K562 (cell line): ENCODE results near the gene P2RX1. TPM values are rescaled to one million over a fixed set of nuclear protein-coding genes. Genes with fewer than 3 reads are reported as not detected.

Experiments used
- NFIX ChIP-seq: fragments of 250-450 bp; sonication (Bioruptor Pico); IDR thresholded peaks from 2 replicates; pipeline ENCODE4 v1.4.0; 2020; ENCODE audit warnings: low read depth, mild to moderate bottlenecking, moderate library complexity
- NR3C1 ChIP-seq: sonication (generic); formaldehyde crosslinking; IDR thresholded peaks from 2 replicates; pipeline ENCODE4 v1.8.1; 2022; ENCODE audit warnings: missing genetic modification reagents
- NRF1 ChIP-seq, 2 experiments: fragments of 450-650 bp; IDR thresholded peaks in 1 of 2; conservative IDR thresholded peaks in 1 of 2; 2 replicates each; pipeline ENCODE4 v1.6.1; 2014; ENCODE audit warnings: mild to moderate bottlenecking in 2 of 2
- PHB ChIP-seq: fragments of 250-450 bp; sonication (Bioruptor Pico); IDR thresholded peaks from 2 replicates; pipeline ENCODE4 v1.5.0; 2021
- POU5F1 ChIP-seq: fragments of 150-350 bp; IDR thresholded peaks from 2 replicates; pipeline ENCODE4 v1.6.1; 2014; ENCODE audit warnings: borderline replicate concordance, low read length, low read depth, mild to moderate bottlenecking; ENCODE audit not compliant: partially characterized antibody
- SAFB ChIP-seq: fragments of 200-400 bp; formaldehyde crosslinking; IDR thresholded peaks from 2 replicates; pipeline ENCODE4 v1.6.1; 2017; ENCODE audit warnings: low read depth, low read length, borderline replicate concordance
- SAP30 ChIP-seq: fragments of 200-600 bp; sonication (generic); IDR thresholded peaks from 2 replicates; pipeline ENCODE4 v1.6.1; 2012; ENCODE audit warnings: borderline replicate concordance, low read depth, mild to moderate bottlenecking, moderate library complexity, low read length, control low read depth, inconsistent platforms; ENCODE audit not compliant: insufficient read depth, poor library complexity, severe bottlenecking
- ZNF146 ChIP-seq: IDR thresholded peaks from one replicate; pipeline ENCODE4 v1.6.1; 2018; ENCODE audit warnings: missing compliant biosample characterization; ENCODE audit not compliant: unreplicated experiment
- polyA plus RNA-seq, 8 experiments: library from polyadenylated mRNA; depleted of rRNA in 4 of 8; stranded (reverse) in 5 of 8; unstranded in 3 of 8; fragments of >200 nt; fragmentation: Nextera tagmentation in 2 of 8; fragmentation: Illumina TruSeq in 1 of 8; extraction: Ambion mirVana in 2 of 8; extraction: Trizol in 1 of 8; gene quantifications; 2 replicates each; pipeline versions ENCODE4 v1.2.1 to v1.2.3, GENCODE V29; 2011 to 2014; ENCODE audit warnings: inconsistent platforms in 1 of 8, missing spikeins in 1 of 8
- total RNA-seq, 7 experiments: library from RNA; depleted of rRNA in 6 of 7; stranded (reverse); fragments of >200 nt in 6 of 7; fragmentation: Illumina TruSeq in 2 of 7; extraction: Trizol in 2 of 7; gene quantifications; 2 replicates each; pipeline versions ENCODE4 v1.2.1 to v1.2.3, GENCODE V29; 2011 to 2021; ENCODE audit warnings: low replicate concordance in 1 of 7
- TF ChIP-seq, protein P1 (sequence below): fragments of 250-450 bp; sonication (Bioruptor Pico); IDR thresholded peaks from 2 replicates; pipeline ENCODE4 v1.4.0; 2020; ENCODE audit warnings: mild to moderate bottlenecking
- TF ChIP-seq, protein P2 (sequence below): sonication (generic); formaldehyde crosslinking; IDR thresholded peaks from 2 replicates; pipeline ENCODE4 v1.4.0; 2020; ENCODE audit warnings: mild to moderate bottlenecking, missing genetic modification reagents
- TF ChIP-seq, protein P3 (sequence below): IDR thresholded peaks from 2 replicates; pipeline ENCODE4 v1.6.1; 2011; ENCODE audit warnings: borderline replicate concordance, low read depth, mild to moderate bottlenecking, moderate library complexity, low read length; ENCODE audit not compliant: insufficient read depth, poor library complexity, severe bottlenecking

P2RX1 gene
- total and polyA plus RNA-seq, 9 of the 15 experiments (the other 6 are each of a cell fraction or from before 2014, with no cell fraction given), result 0.27 to 20.3 (median 10.3) TPM

DNA sequence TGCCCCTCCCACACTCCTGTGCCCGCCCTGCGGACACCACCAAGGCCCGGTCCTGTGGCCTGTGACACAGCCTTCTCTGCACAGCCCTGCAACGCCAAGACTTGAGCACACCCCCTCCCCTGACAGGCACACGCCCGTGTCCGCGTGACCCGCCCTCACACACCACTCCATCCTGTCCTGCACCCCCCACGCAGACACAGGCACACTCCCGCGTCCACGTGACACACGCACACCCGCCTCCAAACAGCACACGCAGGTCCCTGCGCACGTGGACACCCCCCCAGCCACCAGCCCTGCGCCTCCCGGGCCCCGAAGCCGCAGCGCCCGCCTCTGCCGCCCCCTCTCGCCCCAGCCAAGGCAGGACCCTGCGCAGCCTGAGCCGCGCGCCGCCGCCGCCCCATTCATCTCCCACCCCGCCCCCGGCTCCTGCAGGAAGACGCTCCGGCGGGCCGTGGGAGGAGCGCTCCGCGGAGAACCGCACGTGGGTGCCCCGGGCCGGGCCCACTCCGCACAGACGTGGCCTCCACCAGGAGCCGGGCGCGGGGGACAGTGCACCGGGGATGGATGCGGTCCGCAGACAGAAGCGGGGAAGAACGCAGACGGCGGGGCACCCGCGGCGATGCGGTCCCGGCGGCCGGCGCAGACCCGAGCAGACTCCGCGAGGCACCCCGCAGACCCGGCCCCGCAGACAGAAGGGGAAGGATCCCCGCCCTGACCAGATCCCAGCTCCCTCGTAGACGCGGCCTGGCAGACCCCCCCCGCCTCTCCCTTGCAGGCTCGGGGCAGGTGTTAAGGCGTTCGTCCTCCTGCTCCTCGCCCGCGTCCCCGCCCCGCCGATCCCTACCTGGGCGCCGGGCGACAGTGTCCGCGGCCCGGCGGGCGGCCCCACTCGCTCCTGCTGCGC is 23.9 kb downstream of the P2RX1 start (continued):
- TF ChIP-seq, protein P1, sequence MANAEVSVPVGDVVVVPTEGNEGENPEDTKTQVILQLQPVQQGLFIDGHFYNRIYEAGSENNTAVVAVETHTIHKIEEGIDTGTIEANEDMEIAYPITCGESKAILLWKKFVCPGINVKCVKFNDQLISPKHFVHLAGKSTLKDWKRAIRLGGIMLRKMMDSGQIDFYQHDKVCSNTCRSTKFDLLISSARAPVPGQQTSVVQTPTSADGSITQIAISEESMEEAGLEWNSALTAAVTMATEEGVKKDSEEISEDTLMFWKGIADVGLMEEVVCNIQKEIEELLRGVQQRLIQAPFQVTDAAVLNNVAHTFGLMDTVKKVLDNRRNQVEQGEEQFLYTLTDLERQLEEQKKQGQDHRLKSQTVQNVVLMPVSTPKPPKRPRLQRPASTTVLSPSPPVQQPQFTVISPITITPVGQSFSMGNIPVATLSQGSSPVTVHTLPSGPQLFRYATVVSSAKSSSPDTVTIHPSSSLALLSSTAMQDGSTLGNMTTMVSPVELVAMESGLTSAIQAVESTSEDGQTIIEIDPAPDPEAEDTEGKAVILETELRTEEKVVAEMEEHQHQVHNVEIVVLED (CRISPR knock-in tag), result peak; percentile 15; the same call in 1 of the 2 replicates
- TF ChIP-seq POU5F1 (no peak), NR3C1 (CRISPR knock-in tag) (no peak), NRF1 (conservative IDR thresholded peaks at IDR 0.05 in 1 of 2, IDR thresholded peaks at IDR 0.05 in 1 of 2) (peak; percentile 81 to 83), NFIX (CRISPR knock-in tag) (no peak), ZNF146 (CRISPR knock-in tag) (no peak), PHB (no peak), SAFB (peak; percentile 47; the same call in 1 of the 2 replicates), SAP30 (peak; percentile 54)
- TF ChIP-seq, protein P2, sequence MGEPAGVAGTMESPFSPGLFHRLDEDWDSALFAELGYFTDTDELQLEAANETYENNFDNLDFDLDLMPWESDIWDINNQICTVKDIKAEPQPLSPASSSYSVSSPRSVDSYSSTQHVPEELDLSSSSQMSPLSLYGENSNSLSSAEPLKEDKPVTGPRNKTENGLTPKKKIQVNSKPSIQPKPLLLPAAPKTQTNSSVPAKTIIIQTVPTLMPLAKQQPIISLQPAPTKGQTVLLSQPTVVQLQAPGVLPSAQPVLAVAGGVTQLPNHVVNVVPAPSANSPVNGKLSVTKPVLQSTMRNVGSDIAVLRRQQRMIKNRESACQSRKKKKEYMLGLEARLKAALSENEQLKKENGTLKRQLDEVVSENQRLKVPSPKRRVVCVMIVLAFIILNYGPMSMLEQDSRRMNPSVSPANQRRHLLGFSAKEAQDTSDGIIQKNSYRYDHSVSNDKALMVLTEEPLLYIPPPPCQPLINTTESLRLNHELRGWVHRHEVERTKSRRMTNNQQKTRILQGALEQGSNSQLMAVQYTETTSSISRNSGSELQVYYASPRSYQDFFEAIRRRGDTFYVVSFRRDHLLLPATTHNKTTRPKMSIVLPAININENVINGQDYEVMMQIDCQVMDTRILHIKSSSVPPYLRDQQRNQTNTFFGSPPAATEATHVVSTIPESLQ (CRISPR knock-in tag), result no peak
- TF ChIP-seq, protein P3, sequence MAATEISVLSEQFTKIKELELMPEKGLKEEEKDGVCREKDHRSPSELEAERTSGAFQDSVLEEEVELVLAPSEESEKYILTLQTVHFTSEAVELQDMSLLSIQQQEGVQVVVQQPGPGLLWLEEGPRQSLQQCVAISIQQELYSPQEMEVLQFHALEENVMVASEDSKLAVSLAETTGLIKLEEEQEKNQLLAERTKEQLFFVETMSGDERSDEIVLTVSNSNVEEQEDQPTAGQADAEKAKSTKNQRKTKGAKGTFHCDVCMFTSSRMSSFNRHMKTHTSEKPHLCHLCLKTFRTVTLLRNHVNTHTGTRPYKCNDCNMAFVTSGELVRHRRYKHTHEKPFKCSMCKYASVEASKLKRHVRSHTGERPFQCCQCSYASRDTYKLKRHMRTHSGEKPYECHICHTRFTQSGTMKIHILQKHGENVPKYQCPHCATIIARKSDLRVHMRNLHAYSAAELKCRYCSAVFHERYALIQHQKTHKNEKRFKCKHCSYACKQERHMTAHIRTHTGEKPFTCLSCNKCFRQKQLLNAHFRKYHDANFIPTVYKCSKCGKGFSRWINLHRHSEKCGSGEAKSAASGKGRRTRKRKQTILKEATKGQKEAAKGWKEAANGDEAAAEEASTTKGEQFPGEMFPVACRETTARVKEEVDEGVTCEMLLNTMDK, result no peak
